ENCODE data around the gene EIF4A2.

Gene EIF4A2

GRCh38 chr3:186783058-186783730, at the start of gene EIF4A2:
EIF4A2 (plus strand) TSS chr3:186783577; CDS start chr3:186783611, 34 bp downstream.
- DNase-seq: peak; percentile 25

GRCh38 chr3:186742618-186743380, 40.6 kb upstream of the EIF4A2 start:
- DNase-seq: no peak

GRCh38 chr3:186743666-186744065, 39.7 kb upstream of the EIF4A2 start:
- no peak for DNase-seq

- DNase-seq: no peak
Measured at GRCh38 chr3:186746008-186746407, 37.4 kb upstream of the EIF4A2 start.

GRCh38 chr3:186750316-186750715, 33.1 kb upstream of the EIF4A2 start:
- DNase-seq: no peak

- DNase-seq: no peak
Measured at GRCh38 chr3:186751480-186751879, 31.9 kb upstream of the EIF4A2 start.

GRCh38 chr3:186754006-186754405, 29.4 kb upstream of the EIF4A2 start:
- no peak for DNase-seq

- DNase-seq: no peak
Measured at GRCh38 chr3:186754871-186755270, 28.5 kb upstream of the EIF4A2 start.

GRCh38 chr3:186757214-186757613, 26.2 kb upstream of the EIF4A2 start:
- DNase-seq: no peak

GRCh38 chr3:186757686-186758220, 25.6 kb upstream of the EIF4A2 start:
- DNase-seq: no peak

- DNase-seq: no peak
Measured at GRCh38 chr3:186759231-186759930, 24.0 kb upstream of the EIF4A2 start.

GRCh38 chr3:186760141-186760833, 23.1 kb upstream of the EIF4A2 start:
- no peak for DNase-seq

- DNase-seq: no peak
Measured at GRCh38 chr3:186760897-186761447, 22.4 kb upstream of the EIF4A2 start.

GRCh38 chr3:186772281-186772694, 11.1 kb upstream of the EIF4A2 start:
- no peak for DNase-seq

GRCh38 chr3:186772701-186773417, 10.5 kb upstream of the EIF4A2 start:
- no peak for DNase-seq

- DNase-seq: no peak
Measured at GRCh38 chr3:186775999-186776398, 7.4 kb upstream of the EIF4A2 start.

- DNase-seq: no peak
Measured at GRCh38 chr3:186779204-186779603, 4.2 kb upstream of the EIF4A2 start.

GRCh38 chr3:186782542-186783057, 777 bp upstream of the EIF4A2 start:
- no peak for DNase-seq

- peak; percentile 4 for DNase-seq
Measured at GRCh38 chr3:186783731-186784515, 546 bp downstream of the EIF4A2 start.

- no peak for DNase-seq
Measured at GRCh38 chr3:186784820-186785494, 1.6 kb downstream of the EIF4A2 start.

All from NCI-H748 treated with DMSO at 0.1 percent for 48 hours (cell line).